WERI-Rb-1 (cell line): Measurements from ENCODE around the gene YJEFN3.

ENCODE experiments used
- DNase-seq: peaks from one replicate; pipeline ENCODE4 v3.0.0-alpha.2; 2020
- H3K27ac ChIP-seq: fragments of 250-450 bp; sonication (Bioruptor Pico); 2 replicates; pipeline ENCODE4 v1.5.1; 2020; ENCODE audit warnings: mild to moderate bottlenecking, moderate library complexity
- H3K27me3 ChIP-seq: fragments of 250-450 bp; sonication (Bioruptor Pico); 2 replicates; pipeline ENCODE4 v1.5.1; 2021; ENCODE audit warnings: mild to moderate bottlenecking, low read depth, moderate library complexity; ENCODE audit not compliant: insufficient read depth, severe bottlenecking
- H3K36me3 ChIP-seq: fragments of 250-450 bp; sonication (Bioruptor Pico); 2 replicates; pipeline ENCODE4 v1.5.1; 2020; ENCODE audit warnings: mild to moderate bottlenecking, moderate library complexity
- H3K4me3 ChIP-seq: 2 replicates; pipeline ENCODE4 v1.5.1; 2011; ENCODE audit warnings: low read depth, mild to moderate bottlenecking, control low read depth, low read length
- H3K9me3 ChIP-seq: fragments of 250-450 bp; sonication (Bioruptor Pico); 2 replicates; pipeline ENCODE4 v1.5.1; 2021; ENCODE audit warnings: mild to moderate bottlenecking, moderate library complexity; ENCODE audit not compliant: severe bottlenecking
- CTCF ChIP-seq: IDR thresholded peaks from 2 replicates; pipeline ENCODE4 v1.5.1; 2011; ENCODE audit warnings: low read depth, mild to moderate bottlenecking, control low read depth, inconsistent platforms, low read length

Gene YJEFN3

GRCh38 chr19:19534556-19535265, 6.0 kb downstream of the YJEFN3 start:
- no peaks in the 10 kb centered on the region for H3K36me3 ChIP-seq
- H3K9me3 ChIP-seq: no peaks in the 10 kb centered on the region
- no peak overlapping the region for H3K4me3 ChIP-seq
- TF ChIP-seq CTCF: no peak
- no peaks in the 10 kb centered on the region for H3K27me3 ChIP-seq
- no peak overlapping the region for H3K27ac ChIP-seq
- DNase-seq: no peak

- H3K36me3 ChIP-seq: no peaks in the 10 kb centered on the region
- no peak for TF ChIP-seq CTCF
- H3K9me3 ChIP-seq: no peaks in the 10 kb centered on the region
- no peaks in the 10 kb centered on the region for H3K27me3 ChIP-seq
- no peak overlapping the region for H3K27ac ChIP-seq
- DNase-seq: no peak
- H3K4me3 ChIP-seq: no peak overlapping the region
Measured at GRCh38 chr19:19535311-19536191, 6.8 kb downstream of the YJEFN3 start.

- H3K36me3 ChIP-seq: no peaks in the 10 kb centered on the region
- no peak overlapping the region for H3K4me3 ChIP-seq
- no peak overlapping the region for H3K27ac ChIP-seq
- H3K9me3 ChIP-seq: no peaks in the 10 kb centered on the region
- H3K27me3 ChIP-seq: no peaks in the 10 kb centered on the region
- no peak for TF ChIP-seq CTCF
- no peak for DNase-seq
Measured at GRCh38 chr19:19537075-19538048, 8.7 kb downstream of the YJEFN3 start.

GRCh38 chr19:19538061-19538784, 9.5 kb downstream of the YJEFN3 start, which contains the start of gene CILP2:
Gene CILP2 (plus strand): TSS chr19:19538265. CDS start chr19:19538350, 85 bp downstream.
- no peaks in the 10 kb centered on the region for H3K36me3 ChIP-seq
- no peak for TF ChIP-seq CTCF
- no peaks in the 10 kb centered on the region for H3K27me3 ChIP-seq
- H3K27ac ChIP-seq: no peak within 1 kb of the TSS
- no peak within 1 kb of the TSS for H3K4me3 ChIP-seq
- no peaks in the 10 kb centered on the region for H3K9me3 ChIP-seq
- DNase-seq: no peak

GRCh38 chr19:19538785-19539166, 10.1 kb downstream of the YJEFN3 start:
- Histone ChIP-seq H3K9me3 (no peaks in the 10 kb centered on the region), H3K27me3 (no peaks in the 10 kb centered on the region), H3K36me3 (no peaks in the 10 kb centered on the region), H3K27ac (no peak overlapping the region), H3K4me3 (no peak overlapping the region)
- no peak for TF ChIP-seq CTCF
- no peak for DNase-seq
